ENCODE measurements around the gene ARPC5.

The ARPC5 gene

GRCh38 chr1:183589384-183589783, 46.2 kb downstream of the ARPC5 start:
- H3K4me3 ChIP-seq (ENCODE audit: severe bottlenecking) = no peak overlapping the region

GRCh38 chr1:183588827-183589226, 46.8 kb downstream of the ARPC5 start:
- ATAC-seq (ENCODE audit: low read depth) = no peak
- Histone ChIP-seq H3K27me3 (ENCODE audit: insufficient read depth, poor library complexity, severe bottlenecking) (no peaks in the 10 kb centered on the region), H3K36me3 (ENCODE audit: low read depth) (no peaks in the 10 kb centered on the region), H3K4me3 (ENCODE audit: severe bottlenecking) (no peak overlapping the region), H3K27ac (ENCODE audit: poor library complexity, severe bottlenecking) (no peak overlapping the region), H3K4me1 (ENCODE audit: insufficient read depth, poor library complexity, severe bottlenecking) (peaks cover 7% of the 10 kb centered on the region), H3K9me3 (ENCODE audit: severe bottlenecking) (no peaks in the 10 kb centered on the region)
- DNase-seq (ENCODE audit: low spot score) = no peak
- TF ChIP-seq, protein P1, sequence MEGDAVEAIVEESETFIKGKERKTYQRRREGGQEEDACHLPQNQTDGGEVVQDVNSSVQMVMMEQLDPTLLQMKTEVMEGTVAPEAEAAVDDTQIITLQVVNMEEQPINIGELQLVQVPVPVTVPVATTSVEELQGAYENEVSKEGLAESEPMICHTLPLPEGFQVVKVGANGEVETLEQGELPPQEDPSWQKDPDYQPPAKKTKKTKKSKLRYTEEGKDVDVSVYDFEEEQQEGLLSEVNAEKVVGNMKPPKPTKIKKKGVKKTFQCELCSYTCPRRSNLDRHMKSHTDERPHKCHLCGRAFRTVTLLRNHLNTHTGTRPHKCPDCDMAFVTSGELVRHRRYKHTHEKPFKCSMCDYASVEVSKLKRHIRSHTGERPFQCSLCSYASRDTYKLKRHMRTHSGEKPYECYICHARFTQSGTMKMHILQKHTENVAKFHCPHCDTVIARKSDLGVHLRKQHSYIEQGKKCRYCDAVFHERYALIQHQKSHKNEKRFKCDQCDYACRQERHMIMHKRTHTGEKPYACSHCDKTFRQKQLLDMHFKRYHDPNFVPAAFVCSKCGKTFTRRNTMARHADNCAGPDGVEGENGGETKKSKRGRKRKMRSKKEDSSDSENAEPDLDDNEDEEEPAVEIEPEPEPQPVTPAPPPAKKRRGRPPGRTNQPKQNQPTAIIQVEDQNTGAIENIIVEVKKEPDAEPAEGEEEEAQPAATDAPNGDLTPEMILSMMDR (IDR thresholded peaks at IDR 0.05; ENCODE audit: poor library complexity, severe bottlenecking) = no peak

More at GRCh38 chr1:183589384-183589783, 46.2 kb downstream of the ARPC5 start:
- H3K9me3 ChIP-seq (ENCODE audit: severe bottlenecking) = no peaks in the 10 kb centered on the region
- no peaks in the 10 kb centered on the region for H3K36me3 ChIP-seq (ENCODE audit: low read depth)
- no peaks in the 10 kb centered on the region for H3K27me3 ChIP-seq (ENCODE audit: insufficient read depth, poor library complexity, severe bottlenecking)
- DNase-seq (ENCODE audit: low spot score) (no peak), ATAC-seq (ENCODE audit: low read depth) (no peak)
- peaks cover 7% of the 10 kb centered on the region for H3K4me1 ChIP-seq (ENCODE audit: insufficient read depth, poor library complexity, severe bottlenecking)
- no peak overlapping the region for H3K27ac ChIP-seq (ENCODE audit: poor library complexity, severe bottlenecking)
- TF ChIP-seq, protein P1 (IDR thresholded peaks at IDR 0.05; ENCODE audit: poor library complexity, severe bottlenecking) = no peak

DNA sequence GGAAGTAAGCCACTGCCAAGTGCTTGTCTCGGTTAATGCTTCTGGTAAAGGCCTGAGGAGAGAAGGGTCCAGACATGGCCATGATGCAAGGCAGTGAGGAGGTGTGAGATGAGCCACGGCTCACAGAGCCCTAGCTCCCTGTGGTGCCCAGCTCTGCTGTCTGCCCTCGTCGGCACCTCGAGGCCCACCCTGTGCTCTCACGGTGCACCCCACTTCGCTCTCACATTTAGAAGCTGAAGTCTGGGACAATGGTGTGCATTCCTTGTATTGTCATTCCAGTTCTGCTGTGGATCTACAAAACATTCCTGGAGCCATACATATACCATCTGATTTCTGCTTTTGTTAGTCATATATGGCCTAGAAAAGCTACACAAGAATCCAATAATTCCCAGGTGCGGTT, 48.7 kb downstream of the ARPC5 start:
- no peaks in the 10 kb centered on the region for H3K27me3 ChIP-seq (ENCODE audit: insufficient read depth, poor library complexity, severe bottlenecking)
- no peak for DNase-seq (ENCODE audit: low spot score)
- H3K27ac ChIP-seq (ENCODE audit: poor library complexity, severe bottlenecking) = no peak overlapping the region
- H3K36me3 ChIP-seq (ENCODE audit: low read depth) = no peaks in the 10 kb centered on the region
- peaks cover 7% of the 10 kb centered on the region for H3K4me1 ChIP-seq (ENCODE audit: insufficient read depth, poor library complexity, severe bottlenecking)
- ATAC-seq (ENCODE audit: low read depth) = no peak
- H3K4me3 ChIP-seq (ENCODE audit: severe bottlenecking) = no peak overlapping the region
- H3K9me3 ChIP-seq (ENCODE audit: severe bottlenecking) = no peaks in the 10 kb centered on the region
- TF ChIP-seq, protein P1 (IDR thresholded peaks at IDR 0.05; ENCODE audit: poor library complexity, severe bottlenecking) = no peak

GRCh38 chr1:183586455-183586854, 49.1 kb downstream of the ARPC5 start:
- DNase-seq (ENCODE audit: low spot score) (no peak), ATAC-seq (ENCODE audit: low read depth) (no peak)
- Histone ChIP-seq H3K9me3 (ENCODE audit: severe bottlenecking) (no peaks in the 10 kb centered on the region), H3K4me1 (ENCODE audit: insufficient read depth, poor library complexity, severe bottlenecking) (peaks cover 7% of the 10 kb centered on the region), H3K4me3 (ENCODE audit: severe bottlenecking) (no peak overlapping the region), H3K36me3 (ENCODE audit: low read depth) (no peaks in the 10 kb centered on the region), H3K27ac (ENCODE audit: poor library complexity, severe bottlenecking) (no peak overlapping the region), H3K27me3 (ENCODE audit: insufficient read depth, poor library complexity, severe bottlenecking) (no peaks in the 10 kb centered on the region)
- TF ChIP-seq, protein P1 (IDR thresholded peaks at IDR 0.05; ENCODE audit: poor library complexity, severe bottlenecking) = no peak

GRCh38 chr1:183585038-183585437, 50.5 kb downstream of the ARPC5 start:
- DNase-seq (ENCODE audit: low spot score) = no peak

More at GRCh38 chr1:183585038-183585437, 50.5 kb downstream of the ARPC5 start:
- Histone ChIP-seq H3K36me3 (ENCODE audit: low read depth) (no peaks in the 10 kb centered on the region), H3K4me1 (ENCODE audit: insufficient read depth, poor library complexity, severe bottlenecking) (peaks cover under 1% of the 10 kb centered on the region), H3K27me3 (ENCODE audit: insufficient read depth, poor library complexity, severe bottlenecking) (no peaks in the 10 kb centered on the region), H3K9me3 (ENCODE audit: severe bottlenecking) (no peaks in the 10 kb centered on the region), H3K27ac (ENCODE audit: poor library complexity, severe bottlenecking) (no peak overlapping the region), H3K4me3 (ENCODE audit: severe bottlenecking) (no peak overlapping the region)
- peak; percentile 35; the same call in 1 of the 3 replicates for ATAC-seq (ENCODE audit: low read depth)
- TF ChIP-seq, protein P1 (IDR thresholded peaks at IDR 0.05; ENCODE audit: poor library complexity, severe bottlenecking) = no peak

Measured in RWPE2 (cell line).